Tibial artery (tissue), 4 donors: Measurements from ENCODE around the gene PANK3.

Source experiments
- DNase-seq, 2 donors: peaks; one replicate each; pipeline ENCODE4 v3.0.0-alpha.2; 2019
- H3K27ac ChIP-seq, 2 donors: fragments of 200-600 bp; sonication (generic) in 1 of 2; 1 replicate in 1 of 2; 2 replicates in 1 of 2; pipeline ENCODE4 v1.5.1; 2018 to 2019; ENCODE audit warnings: mild to moderate bottlenecking in 1 of 2
- H3K27me3 ChIP-seq, 2 donors: fragments of 200-600 bp; sonication (generic) in 1 of 2; one replicate each; pipeline versions ENCODE4 v1.5.1 to v1.6.0; 2016 to 2019
- H3K36me3 ChIP-seq, 3 donors: fragments of 200-600 bp; sonication (generic) in 2 of 3; one replicate each; pipeline ENCODE4 v1.5.1; 2016 to 2019; ENCODE audit warnings: mild to moderate bottlenecking in 2 of 3
- H3K4me1 ChIP-seq, 4 donors: fragments of 200-600 bp; sonication (generic) in 2 of 4; 1 replicate in 3 of 4; 2 replicates in 1 of 4; pipeline ENCODE4 v1.5.1; 2016 to 2019
- H3K4me3 ChIP-seq, 2 donors: fragments of 200-600 bp; sonication (generic) in 1 of 2; 1 replicate in 1 of 2; 2 replicates in 1 of 2; pipeline ENCODE4 v1.5.1; 2018 to 2019; ENCODE audit warnings: mild to moderate bottlenecking in 2 of 2
- H3K9me3 ChIP-seq, 3 donors: fragments of 200-600 bp; sonication (generic) in 1 of 3; one replicate each; pipeline ENCODE4 v1.5.1; 2016 to 2019
- intact Hi-C: fragments of 100-400 bp; cut with DNase I; formaldehyde crosslinking; loops from one replicate; pipeline ENCODE4 v1.15.0; 2023; ENCODE audit warnings: low total_unique reads
- TF ChIP-seq, protein P1 (sequence below), 2 experiments: fragments of 200-600 bp in 1 of 2; fragments of 450-650 bp in 1 of 2; IDR thresholded peaks; one replicate each; pipeline ENCODE4 v1.5.1; 2017 to 2019; ENCODE audit warnings: antibody characterized with exemption in 2 of 2, mild to moderate bottlenecking in 1 of 2, moderate library complexity in 1 of 2

The PANK3 gene

DNA sequence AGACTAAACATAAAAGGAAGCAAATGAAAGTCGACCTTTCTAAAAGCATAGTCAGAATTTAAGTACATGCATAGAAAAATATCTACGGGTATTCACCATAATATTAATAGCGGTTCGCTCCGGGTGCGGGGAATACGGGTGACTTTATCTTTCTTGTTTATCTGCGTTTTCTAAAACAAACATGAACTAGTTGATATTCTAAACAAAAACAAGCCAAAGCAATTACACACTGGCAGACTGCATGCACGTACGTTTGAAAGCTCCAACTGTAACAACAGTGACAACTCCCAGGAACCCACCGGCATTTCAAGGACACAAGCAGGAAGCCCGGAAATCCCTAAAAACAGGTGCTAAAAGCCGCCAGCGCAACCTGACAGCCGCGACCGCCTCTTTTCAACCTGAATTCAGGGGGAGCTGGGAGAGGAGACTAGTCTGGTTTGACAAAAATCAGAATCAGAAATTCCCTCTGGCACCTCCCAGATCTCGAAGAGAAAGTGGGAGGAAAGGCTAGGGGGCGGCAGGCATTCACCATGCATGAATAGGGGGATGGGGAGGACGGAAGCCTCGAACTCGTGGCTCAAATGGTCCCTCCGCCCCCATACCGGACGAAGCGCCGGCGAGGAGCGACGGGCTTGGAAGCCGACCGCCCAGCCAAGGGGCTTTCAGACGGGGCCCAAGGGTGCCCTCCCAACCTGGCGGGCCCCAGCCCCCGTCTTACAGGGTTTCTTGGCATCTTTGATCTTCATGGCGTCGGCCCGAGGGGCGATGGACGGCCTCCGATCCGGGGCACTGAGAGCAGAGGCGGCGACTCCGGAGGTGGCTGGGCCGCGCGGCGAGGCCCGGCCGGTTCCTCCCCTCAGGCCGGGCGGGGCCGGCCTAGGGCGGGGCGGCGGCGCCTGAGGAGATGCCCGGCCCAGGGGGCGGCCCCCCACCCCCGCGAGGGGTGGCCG lies at the start of gene PANK3:
TSS of gene PANK3 (minus strand) at position 831 of the 950 bp plus-strand sequence. CDS start at position 746, 85 bp downstream.
- Histone ChIP-seq H3K27me3 (no peaks in the 10 kb centered on the region), H3K27ac (peak within 1 kb of the TSS; percentile 89 to 93), H3K36me3 (no peaks in the 10 kb centered on the region), H3K9me3 (no peaks in the 10 kb centered on the region), H3K4me3 (peak within 1 kb of the TSS; percentile 65 to 83), H3K4me1 (peaks cover 0 to 46% (median 19%) of the 10 kb centered on the region in 4 donors)
- intact Hi-C loops: no loop called here
- no peak for DNase-seq
- TF ChIP-seq, protein P1, sequence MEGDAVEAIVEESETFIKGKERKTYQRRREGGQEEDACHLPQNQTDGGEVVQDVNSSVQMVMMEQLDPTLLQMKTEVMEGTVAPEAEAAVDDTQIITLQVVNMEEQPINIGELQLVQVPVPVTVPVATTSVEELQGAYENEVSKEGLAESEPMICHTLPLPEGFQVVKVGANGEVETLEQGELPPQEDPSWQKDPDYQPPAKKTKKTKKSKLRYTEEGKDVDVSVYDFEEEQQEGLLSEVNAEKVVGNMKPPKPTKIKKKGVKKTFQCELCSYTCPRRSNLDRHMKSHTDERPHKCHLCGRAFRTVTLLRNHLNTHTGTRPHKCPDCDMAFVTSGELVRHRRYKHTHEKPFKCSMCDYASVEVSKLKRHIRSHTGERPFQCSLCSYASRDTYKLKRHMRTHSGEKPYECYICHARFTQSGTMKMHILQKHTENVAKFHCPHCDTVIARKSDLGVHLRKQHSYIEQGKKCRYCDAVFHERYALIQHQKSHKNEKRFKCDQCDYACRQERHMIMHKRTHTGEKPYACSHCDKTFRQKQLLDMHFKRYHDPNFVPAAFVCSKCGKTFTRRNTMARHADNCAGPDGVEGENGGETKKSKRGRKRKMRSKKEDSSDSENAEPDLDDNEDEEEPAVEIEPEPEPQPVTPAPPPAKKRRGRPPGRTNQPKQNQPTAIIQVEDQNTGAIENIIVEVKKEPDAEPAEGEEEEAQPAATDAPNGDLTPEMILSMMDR (IDR thresholded peaks at IDR 0.05): no peak

DNA sequence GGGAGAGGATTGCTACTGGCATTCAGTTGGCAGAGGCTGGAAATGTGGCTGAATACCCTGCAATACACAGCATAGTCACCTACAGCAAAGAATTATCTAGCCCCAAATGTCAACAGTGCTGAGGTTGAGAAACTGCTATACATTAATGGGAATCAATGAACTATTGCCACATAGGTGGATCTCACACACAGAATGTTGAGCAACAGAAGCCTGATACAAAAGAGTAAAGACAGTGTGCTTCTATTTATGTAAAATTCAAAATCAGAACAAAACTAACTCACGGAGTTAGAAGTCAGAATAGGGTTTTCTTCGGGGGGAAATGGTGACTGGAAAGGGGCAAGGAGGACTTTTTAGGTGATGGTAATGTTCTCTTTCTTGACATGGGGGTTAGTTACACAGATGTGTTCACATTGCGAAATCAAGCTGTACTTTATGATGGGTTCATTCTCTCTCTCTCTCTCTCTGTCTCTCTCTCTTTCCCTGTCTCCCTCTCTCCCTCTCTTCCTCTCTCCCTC lies 45.7 kb upstream of the PANK3 start:
- H3K4me3 ChIP-seq: no peak overlapping the region
- TF ChIP-seq, protein P1 (IDR thresholded peaks at IDR 0.05): no peak
- peaks cover 0 to 5% of the 10 kb centered on the region in 2 donors for H3K27me3 ChIP-seq
- DNase-seq: no peak
- H3K36me3 ChIP-seq: no peaks in the 10 kb centered on the region
- no peak overlapping the region for H3K27ac ChIP-seq
- H3K9me3 ChIP-seq: no peaks in the 10 kb centered on the region
- no peaks in the 10 kb centered on the region for H3K4me1 ChIP-seq
- intact Hi-C loops: no loop called here

DNA sequence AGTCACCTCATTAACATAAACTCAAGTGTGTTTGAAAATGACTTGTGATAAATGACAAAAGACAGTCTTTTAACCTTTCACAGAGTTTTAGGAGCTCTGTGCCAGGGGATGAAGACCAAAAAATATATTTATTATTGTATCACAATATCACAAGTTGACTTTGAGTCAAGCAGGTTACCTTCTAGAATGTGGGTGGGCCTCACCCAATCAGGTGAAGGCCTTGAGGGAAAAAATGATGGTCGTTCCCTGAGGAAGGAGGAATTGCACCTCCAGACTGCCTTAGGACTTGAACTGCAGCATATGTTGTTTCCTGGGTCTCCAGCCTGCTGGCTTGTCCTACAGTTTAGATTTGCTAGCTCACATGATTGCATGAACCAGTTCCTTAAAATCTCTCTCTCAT lies 41.6 kb upstream of the PANK3 start:
- intact Hi-C loops: no loop called here
- Histone ChIP-seq H3K4me3 (no peak overlapping the region), H3K27ac (no peak overlapping the region), H3K36me3 (no peaks in the 10 kb centered on the region), H3K9me3 (no peaks in the 10 kb centered on the region), H3K27me3 (no peaks in the 10 kb centered on the region), H3K4me1 (no peaks in the 10 kb centered on the region)
- TF ChIP-seq, protein P1 (IDR thresholded peaks at IDR 0.05): no peak
- no peak for DNase-seq

DNA sequence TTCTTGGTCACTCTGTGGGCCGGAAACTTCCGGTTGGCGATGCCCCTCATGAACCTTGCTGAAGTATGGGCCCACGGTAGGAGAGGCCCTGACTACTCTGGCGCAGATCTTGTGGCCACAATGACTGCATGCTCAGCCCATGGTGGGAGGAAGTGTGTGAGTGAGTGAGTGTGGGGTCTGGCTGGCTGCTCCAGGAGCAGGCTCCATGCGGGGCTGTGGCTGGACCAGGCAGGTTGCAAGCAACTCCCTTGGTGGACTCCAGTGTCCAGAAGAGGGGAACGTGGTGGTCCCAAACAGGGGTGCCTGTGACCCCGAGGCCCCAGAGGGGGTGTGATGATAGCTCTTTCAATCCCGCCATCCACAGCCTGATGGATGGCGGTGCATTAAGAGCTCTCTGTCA lies 35.5 kb upstream of the PANK3 start:
- TF ChIP-seq, protein P1 (IDR thresholded peaks at IDR 0.05): no peak
- Histone ChIP-seq H3K27me3 (no peaks in the 10 kb centered on the region), H3K4me3 (no peak overlapping the region), H3K9me3 (no peaks in the 10 kb centered on the region), H3K27ac (no peak overlapping the region), H3K4me1 (no peaks in the 10 kb centered on the region), H3K36me3 (no peaks in the 10 kb centered on the region)
- intact Hi-C loops: no loop called here
- DNase-seq: no peak

DNA sequence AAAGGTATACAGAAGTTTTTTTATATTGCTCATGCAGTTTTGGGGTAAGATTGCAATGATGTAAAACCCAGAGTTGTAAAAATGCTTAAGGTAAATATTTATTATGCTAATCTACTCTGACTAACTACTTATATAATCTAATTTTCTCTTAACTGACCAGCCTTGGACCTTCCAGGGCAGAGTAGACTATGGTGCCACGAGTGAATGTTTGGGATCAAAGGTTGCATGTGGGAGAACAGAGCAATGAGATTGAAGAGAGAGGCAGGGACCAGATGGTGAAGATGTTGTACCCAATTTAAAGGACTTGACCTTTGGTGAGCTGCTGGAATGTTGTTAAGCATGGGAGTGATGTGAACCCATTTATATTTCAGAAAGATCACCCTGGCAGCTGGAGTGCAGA lies 34.8 kb upstream of the PANK3 start:
- no peak for DNase-seq
- no peaks in the 10 kb centered on the region for H3K36me3 ChIP-seq
- H3K27me3 ChIP-seq: no peaks in the 10 kb centered on the region
- TF ChIP-seq, protein P1 (IDR thresholded peaks at IDR 0.05): no peak
- intact Hi-C loops: no loop called here
- H3K27ac ChIP-seq: no peak overlapping the region
- H3K4me3 ChIP-seq: no peak overlapping the region
- no peaks in the 10 kb centered on the region for H3K9me3 ChIP-seq
- H3K4me1 ChIP-seq: no peaks in the 10 kb centered on the region
